Hematopoietic multipotent progenitor cell treated with erythropoietin and hydrocortisone succinate and interleukin-3 and kit ligand, for 8 days (in vitro differentiated cells): ENCODE data around the gene LRR1.
"Not testable (repeated sequence)": the region's sequence is repeated elsewhere in the genome, so short reads cannot be mapped to it uniquely, and the experiment has no call there.

Source experiments
- DNase-seq: peaks from one replicate; pipeline ENCODE4 v3.0.0-alpha.2; 2015

The LRR1 gene

DNA sequence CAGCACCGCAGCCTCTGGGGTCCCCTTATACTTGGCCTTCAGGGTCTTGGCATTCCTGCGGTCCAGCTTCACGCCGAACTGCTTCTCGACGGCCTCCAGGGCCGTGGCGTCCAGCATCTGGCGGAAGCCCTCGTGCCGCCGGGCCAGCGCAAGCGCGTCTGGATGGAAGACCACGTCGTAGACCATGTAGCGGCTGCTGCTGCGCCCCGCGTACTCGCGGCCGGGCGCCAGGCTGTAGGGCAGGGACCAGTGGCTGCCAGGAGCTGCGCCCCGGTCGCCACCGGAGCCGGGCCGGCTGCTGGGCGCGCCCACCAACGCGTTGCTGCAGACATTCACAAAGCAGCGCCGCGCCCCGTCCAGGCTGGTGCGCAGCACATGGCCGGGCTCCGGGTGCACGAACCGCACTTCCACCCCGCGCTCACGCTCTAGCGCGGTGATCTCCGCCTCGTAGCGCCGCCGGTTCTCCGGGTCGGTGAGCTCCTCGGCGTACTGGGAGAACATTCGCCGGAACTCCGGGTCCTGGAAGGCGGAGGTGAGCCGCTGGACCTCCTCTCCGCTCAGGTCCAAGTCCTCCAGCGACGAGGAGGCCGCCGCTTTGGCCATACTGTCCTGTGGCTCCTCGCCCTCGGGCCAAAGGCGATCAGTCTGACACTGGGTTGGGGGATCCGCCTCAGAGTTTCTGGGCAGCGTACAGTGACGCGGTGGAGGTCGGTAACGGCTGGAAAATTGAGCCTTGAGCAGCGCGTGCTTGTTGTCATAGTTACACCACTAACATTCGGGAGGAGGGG is 36.0 kb downstream of the LRR1 start, which contains the start of gene DNAAF2:
Gene DNAAF2 (minus strand): TSS at position 698 of the 788 bp plus-strand sequence. CDS start 95 bp downstream, at position 603.
- peak; percentile 79 for DNase-seq

DNA sequence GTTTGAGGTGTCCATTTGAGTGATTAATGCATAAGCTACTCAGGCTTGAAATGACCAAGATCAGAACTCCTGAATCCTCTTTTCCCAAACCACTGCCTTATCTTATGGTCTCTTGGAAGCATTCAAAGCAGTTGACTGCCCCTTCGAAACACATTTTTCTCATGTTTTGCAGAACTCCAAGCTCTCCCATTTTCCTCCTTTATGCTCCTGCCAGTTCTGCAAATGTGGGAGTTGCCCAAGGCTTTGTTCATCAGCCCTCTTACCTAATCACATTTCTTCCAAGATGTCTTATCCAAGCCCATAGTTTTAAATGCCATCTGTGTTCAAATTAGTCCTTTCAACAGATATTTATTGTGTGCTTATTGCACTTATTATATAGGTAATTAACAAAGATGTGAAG is 38.1 kb downstream of the LRR1 start:
- no peak for DNase-seq

DNA sequence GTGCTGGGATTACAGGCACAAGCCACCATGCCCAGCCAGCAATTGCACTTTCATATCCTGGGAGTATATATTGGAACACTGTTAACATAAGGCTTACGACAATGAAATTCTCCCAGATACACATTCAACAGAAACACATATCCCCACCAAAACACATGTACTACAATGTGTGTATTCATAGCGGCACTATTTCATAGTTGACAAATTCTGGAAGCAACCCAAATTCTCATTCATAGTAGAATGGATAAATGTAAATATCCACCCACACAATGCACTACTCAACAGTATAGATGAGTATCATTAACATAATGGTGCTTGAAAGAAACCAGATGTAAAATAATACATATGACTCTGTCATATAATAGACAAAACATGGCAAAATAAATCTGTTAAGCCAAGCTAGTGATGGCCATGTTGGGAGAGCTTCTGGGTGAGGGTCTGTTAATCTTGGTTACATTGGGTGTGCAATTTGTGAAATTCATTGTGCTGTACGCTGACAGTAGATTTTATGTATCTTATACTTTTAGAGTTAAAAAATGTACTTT is 38.9 kb downstream of the LRR1 start:
- DNase-seq, result no peak

DNA sequence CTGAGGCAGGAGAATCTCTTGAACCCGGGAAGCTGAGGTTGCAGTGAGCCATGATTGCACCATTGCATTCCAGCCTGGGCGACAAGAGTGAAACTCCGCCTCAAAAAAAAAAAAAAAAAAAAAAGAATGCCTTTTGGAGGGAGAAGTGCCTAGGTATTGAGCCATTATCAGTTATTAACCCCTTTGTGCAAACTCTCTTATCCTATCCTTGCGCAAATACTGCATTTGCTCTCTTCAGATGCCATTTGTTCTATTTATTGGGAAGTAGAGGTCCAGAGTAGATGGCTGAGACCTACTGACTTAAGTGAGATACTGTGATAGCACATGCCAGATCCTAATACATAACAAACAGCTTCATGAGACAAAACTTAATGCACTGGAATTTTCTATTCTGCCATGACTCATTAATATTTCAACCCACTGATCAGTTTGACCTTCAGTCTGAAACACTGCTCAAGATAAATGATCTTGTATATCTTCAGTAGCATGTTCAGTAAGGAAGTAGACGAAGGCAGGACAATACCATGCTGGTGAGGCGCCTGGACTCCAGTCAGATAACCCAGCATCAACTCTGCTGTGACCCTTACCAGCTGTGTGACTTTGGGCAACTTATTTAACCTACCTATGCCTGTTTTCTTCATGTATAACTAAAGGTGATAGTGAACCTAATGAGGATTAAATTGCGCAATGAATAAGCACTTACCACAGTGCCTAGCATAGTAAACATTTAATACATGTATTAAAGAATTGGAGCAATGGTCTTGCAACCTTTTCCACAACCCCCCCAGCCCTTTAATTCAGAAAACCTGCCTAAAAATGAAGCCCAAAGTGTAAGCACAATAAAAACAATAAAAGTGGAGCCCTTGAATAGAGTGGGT is 42.0 kb downstream of the LRR1 start:
- DNase-seq, result no peak

DNA sequence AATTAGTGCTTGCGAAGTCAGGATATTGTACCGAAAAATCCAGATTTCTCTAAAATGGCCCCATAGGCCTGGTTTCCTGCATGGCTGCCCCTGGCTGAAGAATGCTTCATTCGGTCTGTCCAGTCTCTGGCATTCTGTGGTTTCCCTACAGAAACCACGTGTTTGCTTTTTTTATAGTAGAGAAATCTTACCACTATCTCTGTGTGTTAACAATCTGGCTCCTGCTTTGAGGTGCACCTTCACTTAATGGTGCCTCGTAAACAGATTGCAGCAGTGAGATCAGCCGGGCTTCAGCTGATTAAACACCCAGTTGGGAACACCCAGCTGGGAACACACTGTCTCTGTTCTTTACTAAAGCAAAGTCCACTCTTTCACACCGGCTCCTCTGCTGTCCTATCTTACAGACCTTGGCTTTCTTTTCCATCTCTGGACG is 43.0 kb downstream of the LRR1 start:
- no peak for DNase-seq

DNA sequence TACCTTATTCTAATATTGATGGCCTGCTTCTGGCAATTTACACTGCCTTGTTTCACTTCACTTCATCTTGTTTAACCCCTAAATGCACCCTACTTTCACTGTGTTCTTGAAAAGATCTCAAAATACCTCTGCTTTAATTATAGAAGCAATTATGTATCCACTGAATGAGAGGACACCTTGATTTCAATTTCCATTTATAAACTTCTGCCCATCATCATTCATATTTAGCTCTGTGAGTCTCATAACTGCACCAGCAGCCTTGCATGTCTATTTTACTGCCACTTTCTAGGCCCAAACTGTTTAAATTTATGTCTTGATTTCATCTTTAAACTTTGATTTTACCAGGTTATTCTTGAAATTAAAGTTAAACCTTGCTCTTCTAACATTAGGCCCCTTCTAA is 43.4 kb downstream of the LRR1 start:
- DNase-seq, result no peak

DNA sequence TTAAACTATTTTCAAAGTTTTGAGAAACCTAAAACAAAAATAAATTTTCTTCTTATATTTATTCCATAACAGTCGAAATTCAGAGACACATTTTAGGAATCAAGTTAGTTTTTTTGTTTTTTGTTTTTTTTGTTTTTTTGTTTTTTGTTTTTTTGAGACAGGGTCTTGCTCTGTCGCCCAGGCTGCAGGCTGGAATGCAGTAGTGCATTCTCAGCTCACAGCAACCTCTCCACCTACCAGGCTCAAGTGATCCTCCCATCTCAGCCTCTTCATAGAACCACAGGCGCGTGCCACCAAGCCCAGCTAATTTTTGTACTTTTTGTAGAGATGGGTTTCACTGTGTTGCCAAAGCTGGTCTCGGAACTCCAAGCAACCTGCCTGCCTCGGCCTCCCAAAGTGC is 54.8 kb downstream of the LRR1 start:
- DNase-seq, result no peak

DNA sequence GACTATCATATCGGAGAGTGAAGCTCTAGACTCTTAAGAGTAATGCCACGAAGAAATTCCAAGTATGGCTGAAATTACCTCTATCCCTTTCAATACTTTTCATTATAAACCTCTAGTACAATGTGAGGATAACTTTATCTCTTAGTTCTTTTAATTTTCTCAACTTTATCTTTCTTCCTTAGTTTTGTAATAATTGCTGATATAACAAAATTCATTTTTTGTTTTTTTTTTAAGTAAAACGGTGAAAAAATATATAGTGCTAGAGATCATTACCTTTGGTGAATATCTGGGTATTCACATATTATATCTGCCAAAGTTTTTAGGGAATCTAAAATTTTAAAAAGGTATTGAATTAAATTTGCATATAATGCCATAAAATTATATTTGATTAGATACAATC is 55.8 kb downstream of the LRR1 start:
- no peak for DNase-seq

DNA sequence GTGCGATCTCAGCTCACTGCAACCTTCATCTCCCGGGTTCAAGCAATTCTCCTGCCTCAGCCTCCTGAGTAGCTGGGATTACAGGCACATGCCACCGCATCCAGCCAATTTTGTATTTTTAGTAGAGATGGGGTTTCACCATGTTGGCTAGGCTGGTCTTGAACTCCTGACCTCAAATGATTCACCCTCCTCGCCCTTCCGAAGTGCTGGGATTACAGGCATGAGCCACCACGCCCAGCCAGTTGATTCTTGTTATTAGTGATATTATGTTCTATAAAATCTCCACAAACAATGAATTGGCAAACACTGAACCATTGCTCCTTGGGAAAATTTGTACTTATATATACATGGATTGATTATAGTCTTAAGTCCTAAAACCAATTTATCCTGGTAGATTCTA is 58.8 kb downstream of the LRR1 start:
- DNase-seq, result not testable (repeated sequence)

DNA sequence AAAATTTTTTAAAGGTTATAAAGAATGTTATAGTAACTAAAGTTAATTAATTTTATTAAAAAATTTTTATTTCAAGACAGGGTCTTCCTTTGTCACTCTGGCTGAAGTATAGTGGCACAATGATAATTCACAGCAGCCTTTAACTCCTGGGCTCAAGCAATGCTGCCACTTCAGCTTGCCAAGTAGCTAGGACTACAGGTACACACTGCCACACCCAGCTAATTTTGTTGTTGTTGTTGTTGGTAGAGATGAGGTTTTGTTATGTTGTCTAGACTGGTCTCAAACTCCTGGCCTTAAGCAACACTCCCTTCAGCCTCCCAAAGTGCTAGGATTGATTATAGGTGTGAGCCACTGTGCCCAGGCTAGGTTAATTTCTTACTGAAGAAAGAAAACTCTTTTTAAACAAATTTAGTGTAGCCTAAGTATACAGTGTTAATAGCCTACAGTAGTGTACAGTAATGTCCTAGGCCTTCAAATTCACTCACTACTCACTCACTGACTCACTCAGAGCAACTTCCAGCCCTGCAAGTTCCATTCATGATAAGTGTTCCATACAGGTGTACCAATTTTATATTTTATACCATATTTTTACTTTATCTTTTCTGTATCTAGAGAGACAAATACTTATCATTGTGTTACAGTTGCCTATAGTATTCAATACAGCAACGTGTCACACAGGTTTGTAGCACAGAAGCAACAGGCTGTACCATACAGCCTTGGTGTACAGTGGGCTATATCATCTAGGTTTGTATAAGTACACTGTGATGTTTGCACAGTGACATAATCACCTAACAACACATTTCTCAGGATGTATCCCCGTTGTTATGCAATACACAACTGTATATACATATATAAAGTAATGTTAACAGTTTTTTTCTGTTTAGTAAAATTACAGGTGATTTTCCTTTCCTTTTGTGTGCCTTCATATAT is 61.1 kb downstream of the LRR1 start:
- DNase-seq, result no peak
